Measurements from ENCODE around the gene PRKCSH.

- TF ChIP-seq POLR2A (IDR thresholded peaks at IDR 0.05): no peak
- TF ChIP-seq, protein P1, sequence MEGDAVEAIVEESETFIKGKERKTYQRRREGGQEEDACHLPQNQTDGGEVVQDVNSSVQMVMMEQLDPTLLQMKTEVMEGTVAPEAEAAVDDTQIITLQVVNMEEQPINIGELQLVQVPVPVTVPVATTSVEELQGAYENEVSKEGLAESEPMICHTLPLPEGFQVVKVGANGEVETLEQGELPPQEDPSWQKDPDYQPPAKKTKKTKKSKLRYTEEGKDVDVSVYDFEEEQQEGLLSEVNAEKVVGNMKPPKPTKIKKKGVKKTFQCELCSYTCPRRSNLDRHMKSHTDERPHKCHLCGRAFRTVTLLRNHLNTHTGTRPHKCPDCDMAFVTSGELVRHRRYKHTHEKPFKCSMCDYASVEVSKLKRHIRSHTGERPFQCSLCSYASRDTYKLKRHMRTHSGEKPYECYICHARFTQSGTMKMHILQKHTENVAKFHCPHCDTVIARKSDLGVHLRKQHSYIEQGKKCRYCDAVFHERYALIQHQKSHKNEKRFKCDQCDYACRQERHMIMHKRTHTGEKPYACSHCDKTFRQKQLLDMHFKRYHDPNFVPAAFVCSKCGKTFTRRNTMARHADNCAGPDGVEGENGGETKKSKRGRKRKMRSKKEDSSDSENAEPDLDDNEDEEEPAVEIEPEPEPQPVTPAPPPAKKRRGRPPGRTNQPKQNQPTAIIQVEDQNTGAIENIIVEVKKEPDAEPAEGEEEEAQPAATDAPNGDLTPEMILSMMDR (IDR thresholded peaks at IDR 0.05): no peak
Measured at GRCh38 chr19:11423791-11424181, 11.6 kb upstream of the PRKCSH start.
